HCT116 (cell line): ENCODE data around the gene RNF175.

Experiments
- ATF3 ChIP-seq: IDR thresholded peaks from 2 replicates; pipeline ENCODE4 v1.6.1; 2012
- EGR1 ChIP-seq: IDR thresholded peaks from 2 replicates; pipeline ENCODE4 v1.6.1; 2012; ENCODE audit warnings: low read depth
- EZH2 ChIP-seq: fragments of 200-600 bp; sonication (generic); IDR thresholded peaks from 2 replicates; pipeline ENCODE4 v1.6.1; 2017; ENCODE audit warnings: antibody characterized with exemption, mixed run types
- EZH2phosphoT487 ChIP-seq: fragments of 200-600 bp; IDR thresholded peaks from 2 replicates; pipeline ENCODE4 v1.6.1; 2018; ENCODE audit warnings: antibody characterized with exemption, borderline replicate concordance
- JUND ChIP-seq: IDR thresholded peaks from 2 replicates; pipeline ENCODE4 v1.6.1; 2012
- POLR2A ChIP-seq: IDR thresholded peaks from 2 replicates; pipeline ENCODE4 v1.7.0; 2011; ENCODE audit warnings: borderline replicate concordance; ENCODE audit not compliant: insufficient read depth, insufficient read length; ENCODE audit errors: extremely low read depth
- REST ChIP-seq: IDR thresholded peaks from 2 replicates; pipeline ENCODE4 v1.6.1; 2012; ENCODE audit warnings: low read depth
- SIN3A ChIP-seq: IDR thresholded peaks from 2 replicates; pipeline ENCODE4 v1.6.1; 2012; ENCODE audit warnings: low read depth
- SP1 ChIP-seq: IDR thresholded peaks from 2 replicates; pipeline ENCODE4 v1.6.1; 2012; ENCODE audit warnings: low read depth
- ZFX ChIP-seq: fragments of 450-650 bp; IDR thresholded peaks from 2 replicates; pipeline ENCODE4 v1.6.1; 2017
- ZNF274 ChIP-seq: fragments of 200-500 bp; sonication (Bioruptor generic); IDR thresholded peaks from 2 replicates; pipeline ENCODE4 v1.6.1; 2014; ENCODE audit warnings: mild to moderate bottlenecking, low read depth, low read length, inconsistent platforms
- TF ChIP-seq, protein P1 (sequence below), 3 experiments: fragments of 200-600 bp in 1 of 3; sonication (generic) in 1 of 3; IDR thresholded peaks in 2 of 3; conservative IDR thresholded peaks in 1 of 3; 2 replicates each; pipeline ENCODE4 v1.5.1; 2012 to 2017; ENCODE audit warnings: low read depth in 2 of 3, low read length in 2 of 3, antibody characterized with exemption in 1 of 3, borderline replicate concordance in 1 of 3, control low read depth in 1 of 3, mild to moderate bottlenecking in 1 of 3, mixed read lengths in 1 of 3, mixed run types in 1 of 3, moderate library complexity in 1 of 3; ENCODE audit not compliant: insufficient read depth in 1 of 3
- TF ChIP-seq, protein P2 (sequence below): IDR thresholded peaks from 2 replicates; pipeline ENCODE4 v1.6.1; 2012

GRCh38 chr4:153766758-153767157 lies 6.9 kb upstream of the RNF175 start:
- TF ChIP-seq, protein P1, sequence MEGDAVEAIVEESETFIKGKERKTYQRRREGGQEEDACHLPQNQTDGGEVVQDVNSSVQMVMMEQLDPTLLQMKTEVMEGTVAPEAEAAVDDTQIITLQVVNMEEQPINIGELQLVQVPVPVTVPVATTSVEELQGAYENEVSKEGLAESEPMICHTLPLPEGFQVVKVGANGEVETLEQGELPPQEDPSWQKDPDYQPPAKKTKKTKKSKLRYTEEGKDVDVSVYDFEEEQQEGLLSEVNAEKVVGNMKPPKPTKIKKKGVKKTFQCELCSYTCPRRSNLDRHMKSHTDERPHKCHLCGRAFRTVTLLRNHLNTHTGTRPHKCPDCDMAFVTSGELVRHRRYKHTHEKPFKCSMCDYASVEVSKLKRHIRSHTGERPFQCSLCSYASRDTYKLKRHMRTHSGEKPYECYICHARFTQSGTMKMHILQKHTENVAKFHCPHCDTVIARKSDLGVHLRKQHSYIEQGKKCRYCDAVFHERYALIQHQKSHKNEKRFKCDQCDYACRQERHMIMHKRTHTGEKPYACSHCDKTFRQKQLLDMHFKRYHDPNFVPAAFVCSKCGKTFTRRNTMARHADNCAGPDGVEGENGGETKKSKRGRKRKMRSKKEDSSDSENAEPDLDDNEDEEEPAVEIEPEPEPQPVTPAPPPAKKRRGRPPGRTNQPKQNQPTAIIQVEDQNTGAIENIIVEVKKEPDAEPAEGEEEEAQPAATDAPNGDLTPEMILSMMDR (IDR thresholded peaks at IDR 0.05 in 2 of 3, conservative IDR thresholded peaks at IDR 0.05 in 1 of 3; ENCODE audit: borderline replicate concordance in 1 of 3, insufficient read depth in 1 of 3, low read depth in 2 of 3, low read length in 2 of 3), result no peak
- TF ChIP-seq POLR2A (no peak), ATF3 (no peak), EZH2phosphoT487 (no peak), SIN3A (no peak), EGR1 (no peak), SP1 (no peak), ZFX (no peak), ZNF274 (no peak), JUND (no peak), EZH2 (no peak), REST (no peak)
- TF ChIP-seq, protein P2, sequence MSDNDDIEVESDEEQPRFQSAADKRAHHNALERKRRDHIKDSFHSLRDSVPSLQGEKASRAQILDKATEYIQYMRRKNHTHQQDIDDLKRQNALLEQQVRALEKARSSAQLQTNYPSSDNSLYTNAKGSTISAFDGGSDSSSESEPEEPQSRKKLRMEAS, result no peak
